HUES6 (cell line): ENCODE data around the gene HTR3C.
"Not testable (repeated sequence)": the region's sequence is repeated elsewhere in the genome, so short reads cannot be mapped to it uniquely, and the experiment has no call there.

Experiments
- H3K27ac ChIP-seq: 2 replicates; pipeline ENCODE4 v1.7.0; 2013; ENCODE audit warnings: low read depth, mild to moderate bottlenecking, low read length, inconsistent platforms
- H3K27me3 ChIP-seq: 2 replicates; pipeline ENCODE4 v1.6.1; 2013; ENCODE audit warnings: low read length; ENCODE audit not compliant: control insufficient read depth, insufficient read depth
- H3K36me3 ChIP-seq: 2 replicates; pipeline ENCODE4 v1.6.1; 2013; ENCODE audit warnings: low read length; ENCODE audit not compliant: control insufficient read depth, insufficient read depth
- H3K4me1 ChIP-seq: 2 replicates; pipeline ENCODE4 v1.6.1; 2013; ENCODE audit warnings: low read length; ENCODE audit not compliant: control insufficient read depth, insufficient read depth
- H3K4me3 ChIP-seq: 2 replicates; pipeline ENCODE4 v1.5.1; 2013; ENCODE audit warnings: low read depth, low read length
- H3K9ac ChIP-seq: one replicate; pipeline ENCODE4 v1.6.1; 2013; ENCODE audit warnings: mild to moderate bottlenecking, low read length
- H3K9me3 ChIP-seq: 2 replicates; pipeline ENCODE4 v1.6.1; 2013; ENCODE audit warnings: low read depth, low read length; ENCODE audit not compliant: control insufficient read depth, insufficient read depth

HTR3C gene

DNA sequence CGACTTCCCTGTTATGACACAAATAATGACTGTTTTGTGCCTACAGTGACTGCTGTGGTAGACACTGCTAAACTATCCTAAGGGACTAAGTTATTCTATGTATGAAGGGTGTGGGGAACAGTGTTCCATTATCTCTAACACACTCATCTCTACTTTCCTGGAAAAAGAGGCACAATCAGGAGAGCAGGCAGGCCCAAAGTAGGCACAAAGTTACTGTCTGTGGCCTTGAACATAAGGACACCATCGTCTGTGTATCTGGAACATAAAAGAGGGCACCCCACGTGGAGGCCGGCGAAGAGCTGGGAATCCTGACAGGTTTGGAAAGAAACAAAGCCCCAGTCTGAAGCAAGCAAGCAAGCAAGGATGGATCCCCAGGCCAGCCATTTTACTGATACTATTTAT is 36.7 kb upstream of the HTR3C start:
- no peak overlapping the region for H3K27ac ChIP-seq
- no peak overlapping the region; the same call in 1 of the 2 replicates for H3K4me3 ChIP-seq
- no peak overlapping the region for H3K9ac ChIP-seq
- no peaks in the 10 kb centered on the region for H3K27me3 ChIP-seq
- no peaks in the 10 kb centered on the region for H3K9me3 ChIP-seq
- H3K36me3 ChIP-seq, result peaks cover 23% of the 10 kb centered on the region
- peaks cover 12% of the 10 kb centered on the region for H3K4me1 ChIP-seq

DNA sequence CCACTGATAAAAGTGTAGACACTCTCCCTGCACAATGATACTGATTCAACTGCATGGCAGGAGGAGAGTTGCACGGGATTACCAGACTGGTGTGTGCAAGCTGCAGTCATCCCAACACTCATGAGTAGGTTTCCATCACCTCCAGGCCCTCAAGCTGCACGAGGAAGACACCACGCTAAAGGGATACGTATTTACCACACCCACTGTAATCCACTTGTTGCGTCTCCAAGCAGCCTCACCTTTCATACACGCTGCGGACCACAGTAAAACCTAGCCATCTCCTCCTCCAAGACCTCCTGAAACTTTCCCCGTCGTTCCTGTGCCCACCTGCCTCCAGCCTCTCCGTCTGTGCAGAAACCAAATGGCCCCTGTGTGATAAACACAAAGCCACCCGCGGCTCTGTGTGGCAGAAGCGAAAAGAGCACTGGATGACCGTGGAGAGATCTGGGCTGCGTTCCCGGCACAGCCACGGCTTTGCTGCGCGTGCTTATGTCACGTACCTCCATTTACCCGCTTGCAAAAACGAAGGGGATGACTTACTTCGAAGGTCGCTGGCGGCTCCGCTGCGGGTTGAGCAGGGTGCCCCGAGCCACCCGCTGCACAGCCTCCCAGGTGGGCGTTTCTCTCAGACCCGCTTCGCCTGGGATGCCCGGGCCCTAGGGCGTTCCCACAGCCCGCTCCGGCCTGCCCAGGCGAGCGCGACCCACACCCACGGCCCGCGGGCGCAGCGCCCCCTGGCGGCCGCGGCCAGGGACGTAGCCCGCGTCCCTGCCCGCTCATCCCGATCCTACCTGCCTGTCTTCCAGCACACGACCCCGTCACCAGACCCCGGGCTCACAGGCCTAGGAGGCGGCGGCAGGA is 35.8 kb upstream of the HTR3C start:
- Histone ChIP-seq H3K27me3 (no peaks in the 10 kb centered on the region), H3K4me3 (peak overlapping the region; percentile 94), H3K4me1 (peaks cover 12% of the 10 kb centered on the region), H3K27ac (peak overlapping the region; percentile 48; the same call in 1 of the 2 replicates), H3K9ac (peak overlapping the region; percentile 79), H3K36me3 (peaks cover 15% of the 10 kb centered on the region), H3K9me3 (no peaks in the 10 kb centered on the region)

DNA sequence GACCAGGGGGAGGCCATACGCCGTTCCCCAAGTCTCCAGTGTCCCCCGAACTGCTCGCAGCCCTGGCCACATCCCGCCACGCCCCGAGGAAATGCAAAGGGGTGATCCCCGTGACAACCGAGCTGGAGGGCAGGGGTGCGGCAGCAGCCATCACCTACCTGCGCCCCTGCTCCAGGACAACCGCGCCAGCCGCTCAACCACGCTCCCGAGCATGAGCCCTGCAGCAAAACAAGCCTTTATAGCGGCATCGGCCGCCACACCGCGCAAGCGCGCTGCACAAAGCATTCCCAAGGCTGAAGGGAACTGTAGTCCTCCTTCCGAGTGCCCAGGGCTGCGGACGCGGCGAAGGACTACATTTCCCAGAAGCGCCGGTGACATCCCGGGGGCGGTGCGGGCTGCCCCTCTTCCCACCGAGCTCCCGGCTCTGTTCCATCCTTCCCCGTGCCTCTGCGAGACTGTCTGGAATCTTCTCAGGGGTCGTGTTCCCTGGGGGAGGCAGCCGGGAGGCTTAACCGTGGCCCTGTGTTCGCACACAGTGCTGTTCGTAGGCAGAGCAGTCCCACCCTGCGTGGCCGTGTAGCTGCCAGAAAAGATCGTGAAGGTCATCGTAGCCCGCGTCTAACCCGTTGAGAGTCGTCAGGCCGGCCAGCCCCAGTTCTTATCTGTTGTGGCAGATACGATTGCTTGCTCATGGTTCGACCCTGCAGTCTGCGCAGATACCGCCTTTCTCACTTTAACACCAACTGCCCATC is 35.0 kb upstream of the HTR3C start, which contains the start of gene ABCC5:
Gene ABCC5, minus strand, starts transcription at position 213 of the 752 bp plus-strand sequence. CDS start 3,492 bp downstream, outside the sequence.
- Histone ChIP-seq H3K4me1 (peaks cover 12% of the 10 kb centered on the region), H3K9ac (peak within 1 kb of the TSS; percentile 79), H3K27ac (peak within 1 kb of the TSS; percentile 48; the same call in 1 of the 2 replicates), H3K36me3 (peaks cover 7% of the 10 kb centered on the region; the same call in 1 of the 2 replicates), H3K4me3 (peak within 1 kb of the TSS; percentile 94), H3K9me3 (no peaks in the 10 kb centered on the region), H3K27me3 (no peaks in the 10 kb centered on the region)

DNA sequence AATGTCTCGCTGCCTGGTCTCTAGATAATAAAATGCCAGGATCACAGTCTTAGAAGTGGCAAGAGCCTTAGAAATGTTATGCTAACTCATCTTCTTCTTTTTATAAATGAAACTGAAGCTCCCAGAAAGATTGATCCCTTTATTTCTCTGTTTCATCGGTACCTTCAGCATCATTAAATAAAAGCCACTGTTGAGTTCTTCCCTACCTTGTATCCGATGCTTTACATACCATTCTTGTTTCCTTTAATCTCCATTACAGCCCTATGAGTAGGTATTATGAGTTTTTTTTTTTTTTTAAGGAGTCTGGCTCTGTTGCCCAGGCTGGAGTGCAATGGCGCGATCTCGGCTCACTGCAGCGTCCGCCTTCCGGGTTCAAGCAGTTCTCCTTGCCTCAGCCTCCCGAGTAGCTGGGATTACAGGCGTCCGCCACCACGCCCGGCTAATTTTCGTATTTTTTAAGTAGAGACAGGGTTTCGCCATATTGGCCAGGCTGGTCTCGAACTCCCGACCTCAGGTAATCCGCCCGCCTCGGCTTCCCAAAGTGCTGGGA is 34.3 kb upstream of the HTR3C start:
- Histone ChIP-seq H3K9me3 (no peaks in the 10 kb centered on the region), H3K9ac (peak overlapping the region; percentile 79), H3K27ac (no peak overlapping the region), H3K4me3 (peak overlapping the region; percentile 94), H3K36me3 (peaks cover 4% of the 10 kb centered on the region; the same call in 1 of the 2 replicates), H3K27me3 (no peaks in the 10 kb centered on the region), H3K4me1 (peaks cover 12% of the 10 kb centered on the region)

DNA sequence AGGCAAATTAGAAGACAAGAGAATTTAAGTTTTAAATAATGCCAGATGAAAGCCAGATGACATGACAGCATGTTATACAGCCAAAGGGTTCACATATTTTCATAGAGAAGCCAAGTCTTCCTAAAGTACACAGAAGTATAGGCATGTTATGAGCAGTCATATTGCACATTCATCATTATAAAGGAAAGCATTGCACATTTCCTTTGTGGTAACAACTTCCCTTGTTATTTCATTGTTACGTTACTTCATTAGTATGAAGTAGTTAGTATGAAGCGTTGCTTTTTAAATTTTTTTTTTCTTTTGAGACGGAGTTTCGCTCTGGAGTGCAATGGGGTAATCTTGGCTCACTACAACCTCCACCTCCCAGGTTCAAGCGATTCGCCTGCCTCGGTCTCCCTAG is 30.5 kb upstream of the HTR3C start:
- Histone ChIP-seq H3K27ac (no peak overlapping the region), H3K27me3 (no peaks in the 10 kb centered on the region), H3K4me1 (no peaks in the 10 kb centered on the region), H3K36me3 (no peaks in the 10 kb centered on the region), H3K9me3 (no peaks in the 10 kb centered on the region), H3K4me3 (no peak overlapping the region), H3K9ac (no peak overlapping the region)

DNA sequence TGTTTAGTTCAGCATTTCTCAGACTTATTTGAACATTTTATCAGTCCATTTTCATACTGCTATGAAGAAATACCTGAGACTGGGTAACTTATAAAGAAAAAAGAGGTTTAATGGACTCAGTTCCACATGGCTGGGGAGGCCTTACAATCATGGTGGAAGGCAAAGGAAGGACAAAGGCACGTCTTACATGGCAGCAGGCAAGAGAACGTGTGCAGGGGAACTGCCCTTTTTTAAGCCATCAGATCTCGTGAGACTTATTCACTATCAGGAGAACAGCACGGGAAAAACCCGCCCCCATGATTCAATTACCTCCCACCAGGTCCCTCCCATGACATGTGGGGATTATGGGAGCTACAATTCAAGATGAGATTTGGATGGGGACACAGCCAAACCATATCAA is 27.6 kb upstream of the HTR3C start:
- not testable (repeated sequence) for H3K27ac ChIP-seq, H3K4me3 ChIP-seq, H3K9ac ChIP-seq, H3K27me3 ChIP-seq, H3K36me3 ChIP-seq, H3K9me3 ChIP-seq, H3K4me1 ChIP-seq

DNA sequence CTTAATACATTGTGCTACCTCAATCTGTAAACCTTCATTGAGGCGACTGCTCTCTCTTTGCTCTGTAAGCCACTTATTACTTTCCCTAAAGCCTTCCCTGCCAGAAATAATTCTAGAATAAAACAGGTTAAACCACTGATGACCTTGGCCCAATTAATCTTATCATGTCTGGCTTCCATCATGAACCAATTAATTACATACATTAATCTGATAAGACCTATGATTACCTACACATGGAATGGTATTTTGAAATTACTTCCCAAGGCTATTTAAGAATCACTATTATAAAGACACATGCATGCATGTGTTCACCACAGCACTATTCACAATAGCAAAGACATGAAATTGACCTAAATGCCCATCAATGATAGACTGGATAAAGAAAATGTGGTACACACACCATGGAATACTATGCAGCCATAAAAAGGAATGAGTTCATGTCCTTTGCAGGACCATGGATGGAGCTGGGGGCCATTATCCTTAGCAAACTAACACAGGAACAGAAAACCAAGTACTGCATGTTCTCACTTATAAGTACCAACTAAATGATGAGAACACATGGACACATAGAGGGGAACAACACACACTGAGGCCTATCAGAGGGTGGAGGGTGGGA is 24.5 kb upstream of the HTR3C start:
- H3K27me3 ChIP-seq, H3K27ac ChIP-seq, H3K9ac ChIP-seq, H3K36me3 ChIP-seq, H3K9me3 ChIP-seq, H3K4me1 ChIP-seq, H3K4me3 ChIP-seq: not testable (repeated sequence)

DNA sequence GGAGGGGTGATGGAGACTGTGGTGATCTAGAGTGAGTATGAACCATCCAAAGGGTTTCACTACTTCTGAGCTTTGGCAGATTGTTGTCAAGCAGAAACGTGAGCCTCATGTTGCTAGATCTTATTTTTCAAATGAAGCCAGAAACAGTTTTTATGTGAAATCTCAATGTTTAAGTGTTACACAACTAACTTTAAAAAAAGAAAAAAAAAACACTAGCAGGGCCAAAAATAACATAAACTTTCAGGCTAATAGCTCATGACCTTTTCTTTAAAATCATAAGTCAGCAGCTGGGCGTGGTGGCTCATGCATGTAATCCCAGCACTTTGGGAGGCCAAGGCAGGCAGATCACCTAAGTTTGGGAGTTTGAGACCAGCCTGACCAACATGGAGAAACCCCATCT is 23.4 kb upstream of the HTR3C start:
- no peaks in the 10 kb centered on the region for H3K9me3 ChIP-seq
- H3K36me3 ChIP-seq, result no peaks in the 10 kb centered on the region
- H3K9ac ChIP-seq, result no peak overlapping the region
- H3K27me3 ChIP-seq, result no peaks in the 10 kb centered on the region
- no peak overlapping the region for H3K4me3 ChIP-seq
- H3K27ac ChIP-seq, result no peak overlapping the region
- H3K4me1 ChIP-seq, result no peaks in the 10 kb centered on the region

DNA sequence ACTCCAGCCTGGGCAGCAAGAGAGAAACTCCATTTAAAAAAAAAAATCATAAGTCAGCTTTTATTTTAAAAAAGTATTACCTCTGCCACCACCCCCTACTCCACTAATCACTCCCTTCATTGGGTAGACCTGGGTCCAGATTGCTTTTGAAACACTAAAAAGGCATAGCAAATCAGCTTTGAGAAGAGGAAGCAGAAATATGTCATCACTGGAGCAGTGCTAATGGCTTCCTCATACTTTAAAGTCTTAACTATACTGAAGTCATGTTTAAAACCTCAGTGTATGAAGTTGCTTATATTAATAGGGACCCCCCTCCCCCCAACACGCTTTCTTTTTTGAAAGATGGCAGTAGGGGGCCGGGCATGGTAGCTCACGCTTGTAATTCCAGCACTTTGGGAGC is 22.3 kb upstream of the HTR3C start:
- no peak overlapping the region for H3K4me3 ChIP-seq
- no peaks in the 10 kb centered on the region for H3K27me3 ChIP-seq
- no peak overlapping the region for H3K9ac ChIP-seq
- H3K36me3 ChIP-seq, result no peaks in the 10 kb centered on the region
- H3K9me3 ChIP-seq, result no peaks in the 10 kb centered on the region
- H3K4me1 ChIP-seq, result no peaks in the 10 kb centered on the region
- no peak overlapping the region for H3K27ac ChIP-seq

DNA sequence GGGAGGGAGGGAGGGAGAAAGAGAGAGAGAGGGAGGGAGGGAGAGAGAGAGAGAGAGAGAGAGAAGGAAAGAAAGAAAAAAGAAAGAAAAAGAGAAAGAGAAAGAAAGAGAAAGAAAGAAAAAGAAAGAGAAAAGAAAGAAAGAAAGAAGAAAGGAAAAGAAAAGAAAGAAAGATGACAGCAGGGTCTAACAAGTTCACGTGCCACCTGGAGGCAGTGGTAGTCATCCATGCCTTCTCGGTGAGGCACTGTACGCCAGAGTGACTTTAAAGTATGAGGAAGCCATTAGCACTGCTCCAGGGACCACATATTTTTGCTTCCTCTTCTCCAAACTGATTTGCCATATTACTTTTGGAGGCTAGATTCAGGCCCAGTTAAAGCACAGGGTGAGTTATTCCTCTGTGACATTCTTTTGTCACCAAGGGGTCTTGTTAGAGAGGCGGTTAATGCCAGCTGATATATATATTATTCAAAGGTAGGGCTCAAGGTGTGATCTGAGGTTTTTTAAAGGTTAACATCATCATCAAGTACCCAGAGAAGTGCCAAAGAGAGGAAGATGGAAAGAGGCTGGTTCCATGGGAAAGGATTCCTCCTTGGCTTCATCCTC is 21.6 kb upstream of the HTR3C start, which contains the start of gene HTR3D:
Gene HTR3D, plus strand, starts transcription at position 556 of the 606 bp plus-strand sequence. Its CDS starts 0 bp downstream, at position 556.
- Histone ChIP-seq H3K4me3 (no peak within 1 kb of the TSS), H3K27me3 (no peaks in the 10 kb centered on the region), H3K27ac (no peak within 1 kb of the TSS), H3K9ac (no peak within 1 kb of the TSS), H3K36me3 (no peaks in the 10 kb centered on the region), H3K4me1 (no peaks in the 10 kb centered on the region), H3K9me3 (no peaks in the 10 kb centered on the region)
